Thoracic aorta (tissue), 2 donors: ENCODE results near the gene KANSL1L. TPM values are rescaled to one million over a fixed set of nuclear protein-coding genes. Genes with fewer than 3 reads are reported as not detected.

Experiments
- ATAC-seq: fragments of 150-250 bp; one replicate; pipeline ENCODE4 v1.8.0; 2017; ENCODE audit warnings: low read depth; ENCODE audit not compliant: insufficient number of reproducible peaks, low FRiP score
- DNase-seq: peaks from one replicate; pipeline ENCODE4 v3.0.0-alpha.2; 2020; ENCODE audit warnings: low spot score
- H3K27ac ChIP-seq, 2 donors: fragments of 200-600 bp; sonication (generic); 1 replicate in 1 of 2; 2 replicates in 1 of 2; pipeline ENCODE4 v1.5.1; 2016; ENCODE audit warnings: mild to moderate bottlenecking in 2 of 2, moderate library complexity in 2 of 2
- H3K27me3 ChIP-seq: fragments of 200-600 bp; sonication (generic); replicated peaks from 2 replicates; pipeline ENCODE4 v1.6.0; 2016; ENCODE audit warnings: mild to moderate bottlenecking; ENCODE audit not compliant: insufficient read depth
- H3K36me3 ChIP-seq: fragments of 200-600 bp; sonication (generic); one replicate; pipeline ENCODE4 v1.5.1; 2016
- H3K4me1 ChIP-seq, 2 donors: fragments of 200-600 bp; sonication (generic); 1 replicate in 1 of 2; 2 replicates in 1 of 2; pipeline versions ENCODE4 v1.5.1 to v1.6.0; 2016; ENCODE audit warnings: low read depth in 2 of 2, mild to moderate bottlenecking in 1 of 2; ENCODE audit not compliant: control insufficient read depth in 1 of 2
- H3K4me3 ChIP-seq: fragments of 200-600 bp; sonication (generic); 2 replicates; pipeline ENCODE4 v1.5.1; 2016; ENCODE audit warnings: mild to moderate bottlenecking
- H3K9me3 ChIP-seq: fragments of 200-600 bp; sonication (generic); 2 replicates; pipeline ENCODE4 v1.5.1; 2016
- CTCF ChIP-seq: fragments of 200-600 bp; sonication (generic); IDR thresholded peaks from one replicate; pipeline ENCODE4 v1.5.1; 2019; ENCODE audit warnings: antibody characterized with exemption
- total RNA-seq, 2 donors: library from RNA; depleted of rRNA; stranded (reverse); fragments of >200 nt; gene quantifications; one replicate each; pipeline versions ENCODE4 v1.1.0 to v1.2.3, GENCODE V29; 2016

The KANSL1L gene
- total RNA-seq, 2 donors from 2014 or later = 35.1 to 77.2 TPM

- Histone ChIP-seq H3K4me3 (no peak overlapping the region), H3K9me3 (no peaks in the 10 kb centered on the region), H3K27ac (no peak overlapping the region), H3K4me1 (no peaks in the 10 kb centered on the region), H3K27me3 (no peaks in the 10 kb centered on the region), H3K36me3 (no peaks in the 10 kb centered on the region)
- DNase-seq (no peak), ATAC-seq (no peak)
- TF ChIP-seq CTCF = no peak
These were observed 186.9 kb downstream of the KANSL1L start for GRCh38 chr2:209984291-209984690.

- no peaks in the 10 kb centered on the region for H3K4me1 ChIP-seq
- DNase-seq = no peak
- TF ChIP-seq CTCF = peak; percentile 47
- H3K36me3 ChIP-seq = no peaks in the 10 kb centered on the region
- no peak for ATAC-seq
- H3K27ac ChIP-seq = no peak overlapping the region
- no peaks in the 10 kb centered on the region for H3K9me3 ChIP-seq
- H3K27me3 ChIP-seq = no peaks in the 10 kb centered on the region
- no peak overlapping the region for H3K4me3 ChIP-seq
These were observed 193.6 kb downstream of the KANSL1L start for GRCh38 chr2:209977386-209978239.

- Histone ChIP-seq H3K4me3 (no peak overlapping the region), H3K4me1 (no peaks in the 10 kb centered on the region), H3K27me3 (no peaks in the 10 kb centered on the region), H3K27ac (no peak overlapping the region), H3K9me3 (no peaks in the 10 kb centered on the region), H3K36me3 (no peaks in the 10 kb centered on the region)
- ATAC-seq (no peak), DNase-seq (no peak)
- no peak for TF ChIP-seq CTCF
These were observed 194.4 kb downstream of the KANSL1L start for GRCh38 chr2:209976698-209977385.

- ATAC-seq (no peak), DNase-seq (no peak)
- Histone ChIP-seq H3K36me3 (no peaks in the 10 kb centered on the region), H3K27me3 (no peaks in the 10 kb centered on the region), H3K4me3 (no peak overlapping the region), H3K27ac (no peak overlapping the region), H3K4me1 (no peaks in the 10 kb centered on the region), H3K9me3 (no peaks in the 10 kb centered on the region)
- no peak for TF ChIP-seq CTCF
These were observed 196.6 kb downstream of the KANSL1L start for GRCh38 chr2:209974576-209974975.

- no peak for TF ChIP-seq CTCF
- Histone ChIP-seq H3K4me1 (no peaks in the 10 kb centered on the region), H3K36me3 (no peaks in the 10 kb centered on the region), H3K4me3 (no peak overlapping the region), H3K27ac (no peak overlapping the region), H3K9me3 (no peaks in the 10 kb centered on the region), H3K27me3 (no peaks in the 10 kb centered on the region)
- DNase-seq = no peak
- ATAC-seq = no peak
These were observed 197.9 kb downstream of the KANSL1L start for GRCh38 chr2:209973328-209973727.

Other genes starting within 250 kb of the KANSL1L start
- 10 to 100 TPM; 27.1 to 84.9 TPM for gene RPE, start 168.8 kb downstream of the KANSL1L start, total RNA-seq
- 100 to 1,000 TPM in 1 of 2 donors, 10 to 100 TPM in 1; 51.6 to 132 TPM for gene ACADL, start 54.0 kb upstream of the KANSL1L start, total RNA-seq
- gene MYL1, start 143.8 kb upstream of the KANSL1L start, total RNA-seq = not detected